ENCODE data around the gene PTPN18. TPM values are rescaled to one million over a fixed set of nuclear protein-coding genes. Genes with fewer than 3 reads are reported as not detected.

The PTPN18 gene
- total RNA-seq, 2 donors from 2014 or later = 13.3 to 20.8 TPM

DNA sequence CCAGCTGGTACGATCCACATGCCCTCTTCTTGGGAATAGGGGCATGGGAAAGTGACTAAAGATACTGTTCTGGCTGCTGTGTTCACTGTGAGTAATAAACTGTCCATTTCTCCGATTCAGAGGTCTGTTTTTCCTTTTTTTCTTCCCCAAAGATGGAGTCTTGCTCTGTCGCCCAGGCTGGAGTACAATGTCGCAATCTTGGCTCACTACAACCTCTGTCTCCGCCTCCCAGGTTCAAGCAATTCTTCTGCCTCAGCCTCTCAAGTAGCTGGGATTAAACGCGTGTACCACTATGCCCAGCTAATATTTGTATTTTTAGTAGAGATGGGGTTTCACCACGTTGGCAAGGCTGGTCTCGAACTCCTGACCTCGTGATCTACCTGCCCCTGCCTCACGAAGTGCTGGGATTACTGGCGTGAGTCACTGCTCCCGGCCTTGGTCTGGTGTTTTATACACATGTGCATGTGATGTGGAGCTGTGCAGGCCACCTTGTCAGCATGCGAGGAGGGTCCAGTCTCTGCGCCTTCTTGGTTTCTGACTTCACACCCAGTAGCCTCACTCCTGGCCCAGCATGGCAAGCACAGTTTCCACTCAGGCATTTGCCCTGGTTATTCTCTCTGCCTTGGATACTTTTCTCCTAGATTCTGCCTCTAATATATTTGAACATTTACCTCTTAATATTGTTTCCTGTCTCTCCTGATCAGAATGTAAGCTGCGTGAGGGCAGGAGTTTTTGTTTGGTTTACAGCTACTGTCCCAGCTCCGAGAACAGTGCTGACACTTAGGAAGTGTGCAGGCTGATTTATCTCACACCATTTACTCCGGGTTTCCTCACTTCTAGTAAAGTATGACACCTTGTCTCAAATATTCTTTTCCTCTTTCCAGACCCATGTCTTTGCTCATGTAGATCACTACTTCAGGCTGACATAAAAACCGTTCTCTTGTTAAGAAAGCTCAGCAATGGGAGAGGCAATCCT, 19.7 kb downstream of the PTPN18 start:
- Histone ChIP-seq H3K9me3 (no peaks in the 10 kb centered on the region), H3K4me1 (peaks cover 0 to 43% of the 10 kb centered on the region in 2 donors), H3K27ac (peak overlapping the region in 1 of 2 donors; percentile 10), H3K27me3 (no peaks in the 10 kb centered on the region), H3K4me3 (no peak overlapping the region), H3K36me3 (no peaks in the 10 kb centered on the region)
- no peak for DNase-seq (ENCODE audit: low spot score)
- TF ChIP-seq, protein P1, sequence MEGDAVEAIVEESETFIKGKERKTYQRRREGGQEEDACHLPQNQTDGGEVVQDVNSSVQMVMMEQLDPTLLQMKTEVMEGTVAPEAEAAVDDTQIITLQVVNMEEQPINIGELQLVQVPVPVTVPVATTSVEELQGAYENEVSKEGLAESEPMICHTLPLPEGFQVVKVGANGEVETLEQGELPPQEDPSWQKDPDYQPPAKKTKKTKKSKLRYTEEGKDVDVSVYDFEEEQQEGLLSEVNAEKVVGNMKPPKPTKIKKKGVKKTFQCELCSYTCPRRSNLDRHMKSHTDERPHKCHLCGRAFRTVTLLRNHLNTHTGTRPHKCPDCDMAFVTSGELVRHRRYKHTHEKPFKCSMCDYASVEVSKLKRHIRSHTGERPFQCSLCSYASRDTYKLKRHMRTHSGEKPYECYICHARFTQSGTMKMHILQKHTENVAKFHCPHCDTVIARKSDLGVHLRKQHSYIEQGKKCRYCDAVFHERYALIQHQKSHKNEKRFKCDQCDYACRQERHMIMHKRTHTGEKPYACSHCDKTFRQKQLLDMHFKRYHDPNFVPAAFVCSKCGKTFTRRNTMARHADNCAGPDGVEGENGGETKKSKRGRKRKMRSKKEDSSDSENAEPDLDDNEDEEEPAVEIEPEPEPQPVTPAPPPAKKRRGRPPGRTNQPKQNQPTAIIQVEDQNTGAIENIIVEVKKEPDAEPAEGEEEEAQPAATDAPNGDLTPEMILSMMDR (IDR thresholded peaks at IDR 0.05) = no peak

DNA sequence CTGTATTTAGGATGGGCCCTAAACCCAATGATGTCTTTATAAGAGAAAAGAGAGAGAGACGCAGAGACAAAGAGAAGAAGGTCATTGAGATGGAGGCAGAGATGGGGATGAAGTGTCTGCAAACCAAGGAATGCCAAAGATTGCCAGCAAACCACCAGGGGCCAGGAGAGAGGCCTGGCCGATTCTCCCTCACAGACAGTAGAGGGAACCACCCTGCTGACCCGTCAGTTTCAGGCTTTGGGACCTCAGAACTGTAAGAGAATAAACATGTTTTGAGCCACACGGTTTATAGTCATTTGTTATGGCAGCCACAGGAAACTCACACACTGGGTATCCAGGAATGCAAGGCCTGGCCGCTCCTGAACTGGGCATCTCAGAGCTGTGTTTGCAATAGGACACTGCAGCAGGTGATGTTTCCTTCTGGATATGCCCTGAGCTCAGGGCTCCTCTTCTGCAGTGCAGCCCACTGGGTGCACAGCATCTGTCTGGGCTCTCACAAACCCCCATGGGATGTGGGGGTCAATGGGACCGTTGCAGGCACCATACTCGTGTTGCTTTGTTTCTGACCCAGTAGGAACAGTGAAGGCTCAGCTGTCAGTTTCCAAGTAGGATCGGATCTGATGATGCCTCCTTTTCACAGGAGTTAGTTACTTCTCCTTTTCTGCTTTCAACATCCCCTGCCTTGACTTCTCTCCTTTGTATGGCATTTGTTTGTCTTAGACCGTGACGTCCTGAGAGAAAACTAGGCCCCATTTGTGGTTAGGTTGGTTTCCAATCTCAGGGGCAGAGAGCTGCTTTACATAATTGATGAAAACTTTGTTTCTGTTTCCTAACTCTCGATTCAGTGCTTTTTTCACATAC, 20.8 kb downstream of the PTPN18 start:
- DNase-seq (ENCODE audit: low spot score) = no peak
- no peaks in the 10 kb centered on the region for H3K27me3 ChIP-seq
- no peaks in the 10 kb centered on the region for H3K36me3 ChIP-seq
- H3K4me1 ChIP-seq = peaks cover 0 to 33% of the 10 kb centered on the region in 2 donors
- TF ChIP-seq, protein P1 (IDR thresholded peaks at IDR 0.05) = no peak
- H3K27ac ChIP-seq = no peak overlapping the region
- H3K4me3 ChIP-seq = no peak overlapping the region
- H3K9me3 ChIP-seq = no peaks in the 10 kb centered on the region

- Histone ChIP-seq H3K27ac (no peak overlapping the region), H3K4me1 (peaks cover 0 to 33% of the 10 kb centered on the region in 2 donors), H3K9me3 (no peaks in the 10 kb centered on the region), H3K4me3 (no peak overlapping the region), H3K36me3 (no peaks in the 10 kb centered on the region), H3K27me3 (no peaks in the 10 kb centered on the region)
- no peak for DNase-seq (ENCODE audit: low spot score)
- TF ChIP-seq, protein P1 (IDR thresholded peaks at IDR 0.05) = no peak
Observed at GRCh38 chr2:130377491-130377890, 21.6 kb downstream of the PTPN18 start.

DNA sequence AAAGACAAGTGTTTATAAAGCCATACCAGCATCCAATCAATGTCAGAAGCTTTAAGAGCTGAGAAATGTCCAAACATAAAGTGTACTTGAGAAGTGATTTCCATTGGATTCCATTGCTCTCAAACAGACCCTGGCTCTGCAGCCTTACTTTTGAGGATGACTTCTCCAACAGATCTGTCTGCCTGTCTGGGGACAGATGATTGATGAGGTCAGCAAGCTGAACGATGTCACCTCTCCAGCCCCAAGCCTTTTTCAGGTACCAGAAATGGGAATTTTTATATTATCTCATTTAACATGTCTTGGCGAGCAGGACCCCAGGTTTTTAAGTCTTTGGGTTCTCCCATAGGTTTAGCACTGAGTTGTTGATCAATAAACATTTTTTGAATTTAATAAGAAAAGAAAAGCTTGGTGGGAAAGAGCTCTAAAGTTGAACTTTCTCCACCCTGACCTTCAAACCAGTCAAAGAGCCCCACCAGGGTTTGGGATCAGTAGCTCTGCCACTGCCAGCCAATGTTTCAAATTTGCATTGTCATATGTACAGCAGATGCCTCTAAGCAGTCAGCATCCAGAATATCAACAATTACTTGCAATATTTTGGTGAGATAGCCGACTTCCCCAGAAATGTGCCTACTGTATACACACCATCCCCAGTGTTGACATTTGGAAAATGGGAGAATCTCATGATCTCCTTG, 22.5 kb downstream of the PTPN18 start:
- Histone ChIP-seq H3K27ac (no peak overlapping the region), H3K27me3 (no peaks in the 10 kb centered on the region), H3K4me1 (peaks cover 0 to 25% of the 10 kb centered on the region in 2 donors), H3K4me3 (no peak overlapping the region), H3K36me3 (no peaks in the 10 kb centered on the region), H3K9me3 (no peaks in the 10 kb centered on the region)
- TF ChIP-seq, protein P1 (IDR thresholded peaks at IDR 0.05) = no peak
- DNase-seq (ENCODE audit: low spot score) = no peak

DNA sequence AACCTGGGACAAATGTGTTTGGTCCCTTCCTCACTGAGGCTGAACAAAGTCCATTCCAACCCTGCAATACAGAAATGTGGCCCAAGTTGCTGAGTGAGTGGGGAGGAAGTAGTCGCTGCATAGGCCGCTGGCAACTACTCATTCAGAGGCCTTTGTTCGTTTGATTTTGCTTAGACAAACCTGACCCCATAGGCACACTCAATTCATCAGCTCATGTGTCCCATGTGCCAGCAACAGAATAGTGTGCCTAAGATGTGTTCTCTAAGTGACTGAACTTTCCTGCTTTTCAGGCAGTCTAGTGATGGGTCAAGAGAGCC, 23.0 kb downstream of the PTPN18 start:
- no peak overlapping the region for H3K27ac ChIP-seq
- H3K4me1 ChIP-seq = peaks cover 0 to 20% of the 10 kb centered on the region in 2 donors
- no peaks in the 10 kb centered on the region for H3K27me3 ChIP-seq
- no peak for DNase-seq (ENCODE audit: low spot score)
- H3K36me3 ChIP-seq = no peaks in the 10 kb centered on the region
- no peak overlapping the region for H3K4me3 ChIP-seq
- H3K9me3 ChIP-seq = no peaks in the 10 kb centered on the region
- TF ChIP-seq, protein P1 (IDR thresholded peaks at IDR 0.05) = no peak
